Measurements from ENCODE around the gene TRERF1. TPM values are rescaled to one million over a fixed set of nuclear protein-coding genes. Genes with fewer than 3 reads are reported as not detected.
A peak's percentile ranks its signal among the peaks of the same experiment; 100 is the strongest.

Gene TRERF1
- total RNA-seq, 1 donor from 2014 or later = 13.2 TPM

- TF ChIP-seq, protein P1, sequence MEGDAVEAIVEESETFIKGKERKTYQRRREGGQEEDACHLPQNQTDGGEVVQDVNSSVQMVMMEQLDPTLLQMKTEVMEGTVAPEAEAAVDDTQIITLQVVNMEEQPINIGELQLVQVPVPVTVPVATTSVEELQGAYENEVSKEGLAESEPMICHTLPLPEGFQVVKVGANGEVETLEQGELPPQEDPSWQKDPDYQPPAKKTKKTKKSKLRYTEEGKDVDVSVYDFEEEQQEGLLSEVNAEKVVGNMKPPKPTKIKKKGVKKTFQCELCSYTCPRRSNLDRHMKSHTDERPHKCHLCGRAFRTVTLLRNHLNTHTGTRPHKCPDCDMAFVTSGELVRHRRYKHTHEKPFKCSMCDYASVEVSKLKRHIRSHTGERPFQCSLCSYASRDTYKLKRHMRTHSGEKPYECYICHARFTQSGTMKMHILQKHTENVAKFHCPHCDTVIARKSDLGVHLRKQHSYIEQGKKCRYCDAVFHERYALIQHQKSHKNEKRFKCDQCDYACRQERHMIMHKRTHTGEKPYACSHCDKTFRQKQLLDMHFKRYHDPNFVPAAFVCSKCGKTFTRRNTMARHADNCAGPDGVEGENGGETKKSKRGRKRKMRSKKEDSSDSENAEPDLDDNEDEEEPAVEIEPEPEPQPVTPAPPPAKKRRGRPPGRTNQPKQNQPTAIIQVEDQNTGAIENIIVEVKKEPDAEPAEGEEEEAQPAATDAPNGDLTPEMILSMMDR (conservative IDR thresholded peaks at IDR 0.05) = no peak
- Mint-ChIP-seq H3K4me1 (ENCODE audit: unreplicated experiment) (peaks cover 21% of the 10 kb centered on the region), H3K27ac (no peak overlapping the region), H3K9me3 (peaks cover 12% of the 10 kb centered on the region), H3K36me3 (peaks cover 23% of the 10 kb centered on the region), H3K27me3 (no peaks in the 10 kb centered on the region), H3K4me3 (no peak overlapping the region)
- DNase-seq (ENCODE audit: extremely low spot score, unreplicated experiment) = no peak
These were observed 18.3 kb downstream of the TRERF1 start for GRCh38 chr6:42433409-42433808.

DNA sequence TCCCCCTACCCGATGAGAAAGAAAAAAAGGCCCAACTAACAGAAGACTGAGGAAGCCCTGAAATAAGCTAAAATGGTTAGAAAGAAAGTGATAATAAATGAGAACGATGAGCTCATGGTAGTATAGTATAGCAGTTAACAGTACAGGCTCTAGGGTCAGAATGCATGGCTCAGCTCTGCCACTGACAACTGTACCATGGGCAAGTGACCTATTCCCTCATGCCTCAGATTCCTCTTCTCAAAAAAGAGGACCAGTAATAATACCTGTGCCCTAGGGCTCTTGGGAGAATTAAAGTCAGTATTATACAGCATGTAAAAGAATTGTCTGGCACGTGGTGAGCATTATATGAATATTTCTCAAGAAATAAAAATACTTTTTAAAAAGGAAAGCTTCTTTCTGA, 19.8 kb downstream of the TRERF1 start:
- Mint-ChIP-seq H3K9me3 (peaks cover 12% of the 10 kb centered on the region), H3K27me3 (no peaks in the 10 kb centered on the region), H3K36me3 (peaks cover 23% of the 10 kb centered on the region), H3K27ac (no peak overlapping the region), H3K4me1 (ENCODE audit: unreplicated experiment) (peaks cover 26% of the 10 kb centered on the region), H3K4me3 (no peak overlapping the region)
- no peak for DNase-seq (ENCODE audit: extremely low spot score, unreplicated experiment)
- TF ChIP-seq, protein P1 (conservative IDR thresholded peaks at IDR 0.05) = no peak

DNA sequence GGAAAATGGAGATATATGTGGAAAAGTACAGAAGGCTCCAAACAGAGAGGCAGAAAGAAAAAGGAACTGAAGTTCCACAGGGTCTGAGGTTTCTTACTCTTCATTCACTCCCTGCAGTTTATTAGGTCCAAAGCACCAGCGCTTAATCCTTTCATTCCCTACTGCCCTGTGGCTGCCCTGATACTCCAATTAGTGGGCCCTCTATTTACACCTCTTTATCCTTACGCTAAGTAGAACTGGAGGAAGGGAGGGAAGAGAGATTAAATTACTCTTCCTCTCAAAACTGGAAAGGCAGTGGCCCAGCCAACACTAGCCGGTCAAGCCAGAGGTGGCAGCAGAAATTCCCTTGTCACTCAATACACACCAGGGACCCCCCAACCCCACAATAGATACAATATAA, 20.4 kb downstream of the TRERF1 start:
- TF ChIP-seq, protein P1 (conservative IDR thresholded peaks at IDR 0.05) = no peak
- peaks cover 26% of the 10 kb centered on the region for H3K4me1 Mint-ChIP-seq (ENCODE audit: unreplicated experiment)
- H3K36me3 Mint-ChIP-seq = peaks cover 23% of the 10 kb centered on the region
- H3K4me3 Mint-ChIP-seq = no peak overlapping the region
- no peak for DNase-seq (ENCODE audit: extremely low spot score, unreplicated experiment)
- peaks cover 12% of the 10 kb centered on the region for H3K9me3 Mint-ChIP-seq
- H3K27me3 Mint-ChIP-seq = no peaks in the 10 kb centered on the region
- no peak overlapping the region for H3K27ac Mint-ChIP-seq

GRCh38 chr6:42429836-42430235, 21.9 kb downstream of the TRERF1 start:
- DNase-seq (ENCODE audit: extremely low spot score, unreplicated experiment) = no peak
- Mint-ChIP-seq H3K36me3 (peaks cover 19% of the 10 kb centered on the region), H3K27ac (peak overlapping the region; percentile 1), H3K4me1 (ENCODE audit: unreplicated experiment) (peaks cover 30% of the 10 kb centered on the region), H3K4me3 (no peak overlapping the region), H3K9me3 (peaks cover 12% of the 10 kb centered on the region), H3K27me3 (no peaks in the 10 kb centered on the region)
- TF ChIP-seq, protein P1 (conservative IDR thresholded peaks at IDR 0.05) = no peak

DNA sequence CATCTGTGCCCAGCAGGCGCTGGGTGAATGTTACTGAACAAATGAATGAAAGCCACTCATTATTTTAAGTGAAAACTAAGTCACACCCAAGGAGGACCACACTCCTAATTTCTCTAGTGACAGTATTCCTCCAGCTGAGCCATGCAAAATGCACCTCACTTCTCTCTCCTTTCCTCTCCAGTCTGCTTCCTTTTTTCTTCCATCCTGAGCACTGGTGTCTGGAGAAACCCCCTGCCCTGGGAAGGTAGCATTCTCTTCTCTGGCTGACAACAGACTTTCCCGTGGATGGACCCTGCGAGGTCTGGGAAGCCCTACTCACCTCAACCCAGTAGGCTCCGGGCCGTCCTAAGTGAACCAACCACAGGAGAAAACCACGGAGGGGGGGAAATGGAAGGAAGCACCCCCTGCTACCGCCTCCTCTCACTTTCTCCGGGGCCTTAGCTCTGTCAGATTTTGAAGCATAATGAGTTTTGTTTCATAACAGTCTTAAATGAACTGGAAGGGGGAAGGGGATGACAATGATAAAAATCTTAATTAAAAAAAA, 22.6 kb downstream of the TRERF1 start:
- Mint-ChIP-seq H3K27ac (peak overlapping the region; percentile 1), H3K4me1 (ENCODE audit: unreplicated experiment) (peaks cover 30% of the 10 kb centered on the region), H3K36me3 (peaks cover 14% of the 10 kb centered on the region), H3K27me3 (no peaks in the 10 kb centered on the region), H3K4me3 (no peak overlapping the region), H3K9me3 (peaks cover 9% of the 10 kb centered on the region)
- TF ChIP-seq, protein P1 (conservative IDR thresholded peaks at IDR 0.05) = no peak
- no peak for DNase-seq (ENCODE audit: extremely low spot score, unreplicated experiment)
